Measurements from ENCODE around the gene FAM131A.

FAM131A gene

GRCh38 chr3:184371570-184372018 lies 34.2 kb downstream of the FAM131A start:
- no peak overlapping the region for H3K27ac ChIP-seq (replicated peaks)
- no peak overlapping the region for H3K4me3 ChIP-seq (replicated peaks; ENCODE audit: insufficient read depth, low read length)
- TF ChIP-seq REST (IDR thresholded peaks at IDR 0.05; ENCODE audit: insufficient replicate concordance, low read depth) (no peak), CTCF (IDR thresholded peaks at IDR 0.05; ENCODE audit: insufficient read depth, low read length) (peak; percentile 97), GABPA (IDR thresholded peaks at IDR 0.05; ENCODE audit: low read depth) (no peak), SPI1 (IDR thresholded peaks at IDR 0.05; ENCODE audit: borderline replicate concordance, low read depth) (peak; percentile 67; the same call in 1 of the 2 replicates), POLR2AphosphoS5 (IDR thresholded peaks at IDR 0.05; ENCODE audit: low read depth) (no peak)
- H3K27me3 ChIP-seq (ENCODE audit: insufficient read depth, poor library complexity, severe bottlenecking) = peaks cover 16% of the 10 kb centered on the region
- DNase-seq (ENCODE audit: low read depth in 1 of 2, low spot score in 1 of 2) = peak; percentile 62 to 81

- DNase-seq (ENCODE audit: low read depth in 1 of 2, low spot score in 1 of 2) = no peak
- Histone ChIP-seq H3K27me3 (ENCODE audit: insufficient read depth, poor library complexity, severe bottlenecking) (peaks cover 18% of the 10 kb centered on the region), H3K4me3 (replicated peaks; ENCODE audit: insufficient read depth, low read length) (no peak overlapping the region), H3K27ac (replicated peaks) (no peak overlapping the region)
- TF ChIP-seq POLR2AphosphoS5 (IDR thresholded peaks at IDR 0.05; ENCODE audit: low read depth) (no peak), CTCF (IDR thresholded peaks at IDR 0.05; ENCODE audit: insufficient read depth, low read length) (no peak), SPI1 (IDR thresholded peaks at IDR 0.05; ENCODE audit: borderline replicate concordance, low read depth) (no peak), GABPA (IDR thresholded peaks at IDR 0.05; ENCODE audit: low read depth) (no peak), REST (IDR thresholded peaks at IDR 0.05; ENCODE audit: insufficient replicate concordance, low read depth) (no peak)
Observed at GRCh38 chr3:184372296-184372821, 35.0 kb downstream of the FAM131A start.

- Histone ChIP-seq H3K27ac (replicated peaks) (no peak overlapping the region), H3K4me3 (replicated peaks; ENCODE audit: insufficient read depth, low read length) (no peak overlapping the region), H3K27me3 (ENCODE audit: insufficient read depth, poor library complexity, severe bottlenecking) (peaks cover 19% of the 10 kb centered on the region)
- TF ChIP-seq GABPA (IDR thresholded peaks at IDR 0.05; ENCODE audit: low read depth) (no peak), CTCF (IDR thresholded peaks at IDR 0.05; ENCODE audit: insufficient read depth, low read length) (no peak), SPI1 (IDR thresholded peaks at IDR 0.05; ENCODE audit: borderline replicate concordance, low read depth) (no peak), REST (IDR thresholded peaks at IDR 0.05; ENCODE audit: insufficient replicate concordance, low read depth) (no peak), POLR2AphosphoS5 (IDR thresholded peaks at IDR 0.05; ENCODE audit: low read depth) (no peak)
- DNase-seq (ENCODE audit: low read depth in 1 of 2, low spot score in 1 of 2) = no peak
Observed at GRCh38 chr3:184372911-184373310, 35.5 kb downstream of the FAM131A start.

Data from HL-60 (cell line).